SH-SY5Y (cell line): ENCODE results near the gene FBLN2.

ENCODE experiments used
- GATA2 ChIP-seq: IDR thresholded peaks from 2 replicates; pipeline ENCODE4 v1.6.1; 2011; ENCODE audit warnings: mild to moderate bottlenecking, low read depth, low read length
- GATA3 ChIP-seq: IDR thresholded peaks from 2 replicates; pipeline ENCODE4 v1.6.1; 2011; ENCODE audit warnings: low read depth, mild to moderate bottlenecking, low read length, moderate library complexity

Gene FBLN2

GRCh38 chr3:13545952-13546454, 2.9 kb upstream of the FBLN2 start:
- TF ChIP-seq GATA2: no peak
- no peak for TF ChIP-seq GATA3

GRCh38 chr3:13546667-13547171, 2.2 kb upstream of the FBLN2 start:
- TF ChIP-seq GATA2 (no peak; the same call in 1 of the 2 replicates), GATA3 (no peak)

GRCh38 chr3:13547591-13548371, 1.1 kb upstream of the FBLN2 start:
- TF ChIP-seq GATA3: no peak
- TF ChIP-seq GATA2: no peak

- no peak for TF ChIP-seq GATA2
- no peak for TF ChIP-seq GATA3
Measured at GRCh38 chr3:13549623-13550422, 898 bp downstream of the FBLN2 start.

GRCh38 chr3:13550423-13550690, 1.4 kb downstream of the FBLN2 start:
- no peak for TF ChIP-seq GATA2
- no peak for TF ChIP-seq GATA3

- TF ChIP-seq GATA3 (no peak), GATA2 (no peak)
Measured at GRCh38 chr3:13550791-13551360, 2.0 kb downstream of the FBLN2 start.

- no peak for TF ChIP-seq GATA2
- TF ChIP-seq GATA3: no peak
Measured at GRCh38 chr3:13552857-13553652, 4.1 kb downstream of the FBLN2 start.

- TF ChIP-seq GATA3: no peak
- TF ChIP-seq GATA2: no peak
Measured at GRCh38 chr3:13553686-13554085, 4.8 kb downstream of the FBLN2 start.

- TF ChIP-seq GATA2 (no peak), GATA3 (no peak)
Measured at GRCh38 chr3:13555753-13556152, 6.8 kb downstream of the FBLN2 start.

GRCh38 chr3:13556207-13556606, 7.3 kb downstream of the FBLN2 start:
- no peak for TF ChIP-seq GATA2
- no peak for TF ChIP-seq GATA3

- no peak for TF ChIP-seq GATA2
- no peak for TF ChIP-seq GATA3
Measured at GRCh38 chr3:13556917-13557316, 8.0 kb downstream of the FBLN2 start.

- no peak for TF ChIP-seq GATA3
- no peak for TF ChIP-seq GATA2
Measured at GRCh38 chr3:13557417-13557816, 8.5 kb downstream of the FBLN2 start.

GRCh38 chr3:13557926-13558325, 9.0 kb downstream of the FBLN2 start:
- TF ChIP-seq GATA2 (no peak), GATA3 (no peak)

- TF ChIP-seq GATA3 (no peak), GATA2 (no peak)
Measured at GRCh38 chr3:13558651-13559050, 9.7 kb downstream of the FBLN2 start.
